ENCODE data around the gene UACA.

- TF ChIP-seq, protein P1, sequence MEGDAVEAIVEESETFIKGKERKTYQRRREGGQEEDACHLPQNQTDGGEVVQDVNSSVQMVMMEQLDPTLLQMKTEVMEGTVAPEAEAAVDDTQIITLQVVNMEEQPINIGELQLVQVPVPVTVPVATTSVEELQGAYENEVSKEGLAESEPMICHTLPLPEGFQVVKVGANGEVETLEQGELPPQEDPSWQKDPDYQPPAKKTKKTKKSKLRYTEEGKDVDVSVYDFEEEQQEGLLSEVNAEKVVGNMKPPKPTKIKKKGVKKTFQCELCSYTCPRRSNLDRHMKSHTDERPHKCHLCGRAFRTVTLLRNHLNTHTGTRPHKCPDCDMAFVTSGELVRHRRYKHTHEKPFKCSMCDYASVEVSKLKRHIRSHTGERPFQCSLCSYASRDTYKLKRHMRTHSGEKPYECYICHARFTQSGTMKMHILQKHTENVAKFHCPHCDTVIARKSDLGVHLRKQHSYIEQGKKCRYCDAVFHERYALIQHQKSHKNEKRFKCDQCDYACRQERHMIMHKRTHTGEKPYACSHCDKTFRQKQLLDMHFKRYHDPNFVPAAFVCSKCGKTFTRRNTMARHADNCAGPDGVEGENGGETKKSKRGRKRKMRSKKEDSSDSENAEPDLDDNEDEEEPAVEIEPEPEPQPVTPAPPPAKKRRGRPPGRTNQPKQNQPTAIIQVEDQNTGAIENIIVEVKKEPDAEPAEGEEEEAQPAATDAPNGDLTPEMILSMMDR (IDR thresholded peaks at IDR 0.05) = no peak
- TF ChIP-seq POLR2A (IDR thresholded peaks at IDR 0.05) = no peak
These were observed 13.0 kb downstream of the UACA start for GRCh38 chr15:70750203-70750869.
